Fibroblast of lung (primary cell): ENCODE measurements around the gene YWHAG. TPM values are rescaled to one million over a fixed set of nuclear protein-coding genes. Genes with fewer than 3 reads are reported as not detected.

Source experiments
- DNase-seq, 2 donors: peaks; one replicate each; pipeline versions ENCODE4 v3.0.0 to v3.0.0-alpha.2; 2010; ENCODE audit warnings: low read depth in 2 of 2
- H2AFZ ChIP-seq: 2 replicates; pipeline ENCODE4 v1.5.1; 2012; ENCODE audit warnings: low read length, control low read depth, inconsistent platforms
- H3K27ac ChIP-seq: 2 replicates; pipeline ENCODE4 v1.5.1; 2011; ENCODE audit warnings: low read length, control low read depth; ENCODE audit not compliant: insufficient read depth
- H3K27me3 ChIP-seq: 2 replicates; pipeline ENCODE4 v1.5.1; 2011; ENCODE audit warnings: mild to moderate bottlenecking, low read length; ENCODE audit not compliant: control insufficient read depth, insufficient read depth
- H3K36me3 ChIP-seq: 2 replicates; pipeline ENCODE4 v1.5.1; 2011; ENCODE audit warnings: low read length; ENCODE audit not compliant: control insufficient read depth, insufficient read depth
- H3K4me1 ChIP-seq: 2 replicates; pipeline ENCODE4 v1.5.1; 2011; ENCODE audit warnings: low read length; ENCODE audit not compliant: control insufficient read depth, insufficient read depth; ENCODE audit errors: extremely low read depth
- H3K4me2 ChIP-seq: 2 replicates; pipeline ENCODE4 v1.5.1; 2011; ENCODE audit warnings: low read length, control low read depth; ENCODE audit not compliant: insufficient read depth; ENCODE audit errors: extremely low read depth
- H3K4me3 ChIP-seq, 4 experiments: fragments of 200-600 bp in 1 of 4; sonication (generic) in 1 of 4; replicated peaks in 1 of 4; 2 replicates each; pipeline ENCODE4 v1.5.1; 2011 to 2016; ENCODE audit warnings: low read length in 4 of 4, low read depth in 3 of 4, mild to moderate bottlenecking in 3 of 4, control low read depth in 2 of 4, inconsistent platforms in 1 of 4, mixed read lengths in 1 of 4; ENCODE audit not compliant: insufficient read depth in 1 of 4; ENCODE audit errors: control extremely low read depth in 1 of 4
- H3K79me2 ChIP-seq: 2 replicates; pipeline ENCODE4 v1.5.1; 2012; ENCODE audit warnings: mild to moderate bottlenecking, low read length, inconsistent platforms; ENCODE audit not compliant: control insufficient read depth, insufficient read depth
- H3K9ac ChIP-seq: 2 replicates; pipeline ENCODE4 v1.5.1; 2011; ENCODE audit warnings: mild to moderate bottlenecking, low read length, control low read depth; ENCODE audit not compliant: insufficient read depth
- H3K9me3 ChIP-seq: 2 replicates; pipeline ENCODE4 v1.5.1; 2012; ENCODE audit warnings: low read depth, low read length; ENCODE audit not compliant: control insufficient read depth, insufficient read depth
- H4K20me1 ChIP-seq: 2 replicates; pipeline ENCODE4 v1.5.1; 2011; ENCODE audit warnings: low read length; ENCODE audit not compliant: control insufficient read depth, insufficient read depth; ENCODE audit errors: extremely low read depth
- EZH2 ChIP-seq: IDR thresholded peaks from 2 replicates; pipeline ENCODE4 v1.5.1; 2012; ENCODE audit warnings: low read length, control low read depth, mild to moderate bottlenecking; ENCODE audit errors: missing control alignments
- polyA plus RNA-seq, 2 donors: library from polyadenylated mRNA; depleted of rRNA in 1 of 2; stranded (reverse) in 1 of 2; unstranded in 1 of 2; fragments of >200 nt; gene quantifications; 2 replicates each; pipeline ENCODE4 v1.2.1, GENCODE V29; 2011 to 2012; ENCODE audit warnings: missing spikeins in 1 of 2
- total RNA-seq: library from RNA; depleted of rRNA; stranded (reverse); fragments of >200 nt; gene quantifications from 2 replicates; pipeline ENCODE4 v1.2.1, GENCODE V29; 2014
- TF ChIP-seq, protein P1 (sequence below), 2 donors: IDR thresholded peaks in 1 of 2; conservative IDR thresholded peaks in 1 of 2; 1 replicate in 1 of 2; 2 replicates in 1 of 2; pipeline ENCODE4 v1.5.1; 2011 to 2012; ENCODE audit warnings: low read length in 2 of 2, control low read depth in 1 of 2, inconsistent platforms in 1 of 2, low read depth in 1 of 2, mild to moderate bottlenecking in 1 of 2

YWHAG gene
- total and polyA plus RNA-seq, 2 donors (not counting 1 experiment from before 2014, with no cell fraction given), result 68.4 to 80.4 TPM

DNA sequence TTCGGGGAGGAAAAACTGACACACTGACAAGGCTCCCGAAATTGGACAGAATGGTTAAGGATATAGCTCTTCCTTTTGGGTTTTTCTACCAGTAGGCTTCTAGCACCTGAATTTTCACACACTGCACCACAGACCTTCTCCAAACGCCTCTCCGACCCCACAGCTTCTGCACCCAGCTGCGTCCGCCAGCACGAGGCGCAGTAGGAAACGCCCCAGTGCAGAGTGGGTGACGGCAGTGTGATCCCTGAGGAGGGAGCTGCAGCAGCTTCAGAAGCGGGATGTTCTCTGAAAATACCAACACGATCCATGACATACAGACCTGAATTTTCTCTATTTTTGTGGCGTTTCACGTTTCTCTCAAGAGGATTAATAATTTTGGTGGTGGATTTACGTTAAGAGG, 30.4 kb downstream of the YWHAG start:
- H3K4me3 ChIP-seq, result no peak overlapping the region
- H2AFZ ChIP-seq, result no peak overlapping the region
- no peak overlapping the region for H3K27ac ChIP-seq
- H3K4me1 ChIP-seq, result no peaks in the 10 kb centered on the region
- no peaks in the 10 kb centered on the region for H3K27me3 ChIP-seq
- no peaks in the 10 kb centered on the region for H3K9me3 ChIP-seq
- peaks cover 25% of the 10 kb centered on the region for H3K36me3 ChIP-seq
- no peak overlapping the region for H3K4me2 ChIP-seq
- H3K9ac ChIP-seq, result no peak overlapping the region
- no peaks in the 10 kb centered on the region for H4K20me1 ChIP-seq
- no peak for DNase-seq
- peaks cover 85% of the 10 kb centered on the region for H3K79me2 ChIP-seq
- no peak for TF ChIP-seq EZH2
- TF ChIP-seq, protein P1, sequence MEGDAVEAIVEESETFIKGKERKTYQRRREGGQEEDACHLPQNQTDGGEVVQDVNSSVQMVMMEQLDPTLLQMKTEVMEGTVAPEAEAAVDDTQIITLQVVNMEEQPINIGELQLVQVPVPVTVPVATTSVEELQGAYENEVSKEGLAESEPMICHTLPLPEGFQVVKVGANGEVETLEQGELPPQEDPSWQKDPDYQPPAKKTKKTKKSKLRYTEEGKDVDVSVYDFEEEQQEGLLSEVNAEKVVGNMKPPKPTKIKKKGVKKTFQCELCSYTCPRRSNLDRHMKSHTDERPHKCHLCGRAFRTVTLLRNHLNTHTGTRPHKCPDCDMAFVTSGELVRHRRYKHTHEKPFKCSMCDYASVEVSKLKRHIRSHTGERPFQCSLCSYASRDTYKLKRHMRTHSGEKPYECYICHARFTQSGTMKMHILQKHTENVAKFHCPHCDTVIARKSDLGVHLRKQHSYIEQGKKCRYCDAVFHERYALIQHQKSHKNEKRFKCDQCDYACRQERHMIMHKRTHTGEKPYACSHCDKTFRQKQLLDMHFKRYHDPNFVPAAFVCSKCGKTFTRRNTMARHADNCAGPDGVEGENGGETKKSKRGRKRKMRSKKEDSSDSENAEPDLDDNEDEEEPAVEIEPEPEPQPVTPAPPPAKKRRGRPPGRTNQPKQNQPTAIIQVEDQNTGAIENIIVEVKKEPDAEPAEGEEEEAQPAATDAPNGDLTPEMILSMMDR (conservative IDR thresholded peaks at IDR 0.05 in 1 of 2, IDR thresholded peaks at IDR 0.05 in 1 of 2; ENCODE audit: low read depth in 1 of 2, low read length in 2 of 2), result no peak

DNA sequence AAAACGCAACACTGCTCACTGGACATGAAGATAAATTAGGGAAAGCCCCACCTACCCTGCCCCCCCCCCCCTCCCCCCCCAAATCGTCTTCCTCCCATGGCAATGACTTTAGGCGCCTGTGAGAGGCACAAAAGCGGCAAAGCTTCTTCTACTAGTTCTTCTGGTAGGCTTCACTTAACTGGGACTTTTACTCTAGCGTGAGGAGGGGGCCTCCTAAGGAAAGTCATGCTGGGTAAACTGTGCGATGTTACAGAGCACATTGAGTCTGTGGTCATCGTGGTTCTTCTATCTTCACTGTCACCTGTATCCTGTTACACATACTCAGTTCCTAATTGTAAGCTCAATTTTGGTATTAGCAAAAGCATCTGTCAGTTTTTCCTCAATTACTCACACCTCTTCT, 31.2 kb downstream of the YWHAG start:
- no peak overlapping the region for H3K27ac ChIP-seq
- H3K4me3 ChIP-seq, result no peak overlapping the region
- no peak overlapping the region for H3K4me2 ChIP-seq
- H2AFZ ChIP-seq, result no peak overlapping the region
- no peak overlapping the region for H3K9ac ChIP-seq
- peaks cover 4% of the 10 kb centered on the region for H3K4me1 ChIP-seq
- no peaks in the 10 kb centered on the region for H3K9me3 ChIP-seq
- H3K36me3 ChIP-seq, result peaks cover 25% of the 10 kb centered on the region
- no peaks in the 10 kb centered on the region for H3K27me3 ChIP-seq
- no peak for TF ChIP-seq EZH2
- TF ChIP-seq, protein P1 (conservative IDR thresholded peaks at IDR 0.05 in 1 of 2, IDR thresholded peaks at IDR 0.05 in 1 of 2; ENCODE audit: low read depth in 1 of 2, low read length in 2 of 2), result no peak
- peaks cover 78% of the 10 kb centered on the region for H3K79me2 ChIP-seq
- H4K20me1 ChIP-seq, result no peaks in the 10 kb centered on the region
- no peak for DNase-seq

DNA sequence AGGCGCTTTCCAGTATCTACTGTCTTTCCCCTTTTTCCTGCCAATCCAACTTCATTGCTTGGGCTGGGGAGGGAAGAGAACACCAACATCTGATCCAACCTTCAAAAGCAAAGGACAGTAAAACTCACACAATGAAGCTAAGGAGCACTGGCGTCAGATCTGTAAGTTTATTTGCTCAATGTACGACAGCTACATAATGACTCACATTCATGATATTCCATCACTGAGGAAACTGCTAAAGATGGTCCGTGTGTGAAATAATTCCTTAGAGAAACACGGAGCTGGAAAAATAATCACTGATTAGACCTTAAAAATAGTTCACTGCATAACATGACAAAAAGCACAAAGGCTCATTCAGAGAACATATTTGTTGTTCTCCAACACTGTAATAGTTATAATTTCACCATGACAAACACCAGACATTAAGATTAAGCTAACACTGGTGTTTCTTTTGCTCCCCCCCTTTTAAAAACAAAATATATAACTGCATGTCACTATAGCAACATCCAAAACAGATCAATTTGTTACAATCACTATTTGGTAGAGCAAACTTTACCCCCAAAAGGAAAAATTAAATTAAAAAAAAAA, 32.1 kb downstream of the YWHAG start:
- Histone ChIP-seq H4K20me1 (no peaks in the 10 kb centered on the region), H3K27me3 (no peaks in the 10 kb centered on the region), H3K4me1 (peaks cover 7% of the 10 kb centered on the region), H3K79me2 (peaks cover 73% of the 10 kb centered on the region), H3K4me3 (no peak overlapping the region), H2AFZ (no peak overlapping the region), H3K4me2 (no peak overlapping the region), H3K36me3 (peaks cover 23% of the 10 kb centered on the region), H3K27ac (peak overlapping the region; percentile 20), H3K9me3 (no peaks in the 10 kb centered on the region), H3K9ac (no peak overlapping the region)
- peak; percentile 71 to 82 for DNase-seq
- no peak for TF ChIP-seq EZH2
- TF ChIP-seq, protein P1 (conservative IDR thresholded peaks at IDR 0.05 in 1 of 2, IDR thresholded peaks at IDR 0.05 in 1 of 2; ENCODE audit: low read depth in 1 of 2, low read length in 2 of 2), result no peak
